Esophagus muscularis mucosa (tissue), 4 donors: ENCODE data around the gene COL8A2. TPM values are rescaled to one million over a fixed set of nuclear protein-coding genes. Genes with fewer than 3 reads are reported as not detected.

Experiments
- DNase-seq: peaks from one replicate; pipeline ENCODE4 v3.0.0-alpha.2; 2017; ENCODE audit errors: extremely low spot score
- H3K27ac ChIP-seq, 4 donors: fragments of 200-600 bp; sonication (generic); replicated peaks in 1 of 4; 1 replicate in 3 of 4; 2 replicates in 1 of 4; pipeline ENCODE4 v1.5.1; 2016 to 2019; ENCODE audit warnings: mild to moderate bottlenecking in 1 of 4
- H3K27me3 ChIP-seq, 4 donors: fragments of 200-600 bp; sonication (generic); one replicate each; pipeline versions ENCODE4 v1.5.1 to v1.6.0; 2016 to 2019
- H3K36me3 ChIP-seq, 4 donors: fragments of 200-600 bp; sonication (generic); one replicate each; pipeline ENCODE4 v1.5.1; 2016 to 2019
- H3K4me1 ChIP-seq, 4 donors: fragments of 200-600 bp; sonication (generic); one replicate each; pipeline ENCODE4 v1.5.1; 2016 to 2019
- H3K4me3 ChIP-seq, 4 donors: fragments of 200-600 bp; sonication (generic); 1 replicate in 2 of 4; 2 replicates in 2 of 4; pipeline ENCODE4 v1.5.1; 2016 to 2019; ENCODE audit warnings: mild to moderate bottlenecking in 4 of 4, moderate library complexity in 1 of 4
- H3K9me3 ChIP-seq, 4 donors: fragments of 200-600 bp; sonication (generic); 1 replicate in 3 of 4; 2 replicates in 1 of 4; pipeline ENCODE4 v1.5.1; 2016 to 2019
- CTCF ChIP-seq, 3 experiments: fragments of 200-600 bp in 2 of 3; fragments of 450-650 bp in 1 of 3; sonication (generic) in 2 of 3; IDR thresholded peaks; one replicate each; pipeline ENCODE4 v1.5.1; 2017 to 2019; ENCODE audit warnings: antibody characterized with exemption in 3 of 3, mild to moderate bottlenecking in 2 of 3, moderate library complexity in 1 of 3
- EP300 ChIP-seq: sonication (generic); formaldehyde crosslinking; IDR thresholded peaks from one replicate; pipeline ENCODE4 v1.6.1; 2017; ENCODE audit warnings: antibody characterized with exemption
- POLR2A ChIP-seq: fragments of 450-650 bp; IDR thresholded peaks from one replicate; pipeline ENCODE4 v1.6.1; 2017; ENCODE audit warnings: antibody characterized with exemption, moderate library complexity, mild to moderate bottlenecking, low read depth
- POLR2AphosphoS5 ChIP-seq, 2 donors: sonication (generic); formaldehyde crosslinking; IDR thresholded peaks; one replicate each; pipeline ENCODE4 v1.6.1; 2017; ENCODE audit warnings: antibody characterized with exemption in 2 of 2
- WGBS: methylation state at CpG from one replicate; pipeline ENCODE4 v1.1.5; 2018; 5-methylcytosine and 5-hydroxymethylcytosine counted together
- intact Hi-C: fragments of 100-400 bp; cut with DNase I; formaldehyde crosslinking; loops from one replicate; pipeline ENCODE4 v1.15.1; 2023
- total RNA-seq, 4 donors: library from RNA; depleted of rRNA; stranded (reverse); fragments of >200 nt; gene quantifications; one replicate each; pipeline versions ENCODE4 v1.1.0 to v1.2.1, GENCODE V29; 2016

COL8A2 gene
- total RNA-seq, 4 donors from 2014 or later = 20.7 to 57.4 (median 34.7) TPM

DNA sequence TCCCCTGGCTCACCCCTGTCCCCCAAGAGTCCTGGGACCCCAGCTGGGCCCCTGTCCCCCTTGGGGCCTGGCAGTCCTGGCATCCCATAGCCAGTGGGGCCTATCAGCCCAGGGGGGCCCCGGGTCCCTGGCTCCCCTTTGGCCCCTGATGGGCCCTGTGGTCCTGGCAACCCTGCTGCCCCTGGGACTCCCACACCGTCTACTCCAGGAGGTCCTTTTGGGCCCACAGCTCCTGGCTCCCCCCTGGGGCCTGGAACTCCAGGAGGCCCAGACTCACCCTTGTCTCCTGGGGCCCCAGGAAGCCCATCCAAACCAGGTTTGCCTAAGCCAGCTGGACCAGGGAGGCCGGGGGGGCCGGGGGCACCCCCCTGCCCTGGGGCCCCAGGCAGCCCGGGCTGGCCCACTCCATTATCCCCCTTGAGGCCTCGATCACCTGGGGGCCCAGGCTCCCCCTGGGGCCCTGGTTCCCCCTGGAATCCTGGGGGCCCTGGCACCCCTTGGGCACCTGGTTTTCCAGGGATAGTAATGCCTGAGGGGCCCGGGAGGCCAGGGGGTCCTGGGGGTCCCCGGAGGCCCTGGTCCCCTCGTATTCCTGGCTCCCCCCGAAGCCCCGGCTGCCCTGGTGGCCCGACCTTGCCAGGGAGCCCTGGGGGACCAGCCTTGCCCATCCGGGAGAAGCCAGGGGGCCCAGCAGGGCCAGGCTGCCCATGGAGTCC is 26.2 kb downstream of the COL8A2 start:
- Histone ChIP-seq H3K27ac (no peak overlapping the region), H3K27me3 (no peaks in the 10 kb centered on the region), H3K36me3 (peaks cover 7 to 38% (median 24%) of the 10 kb centered on the region in 4 donors), H3K9me3 (no peaks in the 10 kb centered on the region), H3K4me1 (peaks cover 4 to 40% (median 29%) of the 10 kb centered on the region in 4 donors), H3K4me3 (no peak overlapping the region)
- TF ChIP-seq POLR2A = no peak
- TF ChIP-seq POLR2AphosphoS5 (IDR thresholded peaks at IDR 0.05) = no peak
- no peak for TF ChIP-seq EP300
- no peak for TF ChIP-seq CTCF (IDR thresholded peaks at IDR 0.05)
- intact Hi-C loops = loop anchor here (2.0 to 5.0 kb wide), 4 partner anchors 36 to 322 kb away; no protein-coding TSS in a partner anchor
- no peak for DNase-seq
- WGBS = 72% methylated on average over 8 of the region's 13 CpGs

- no peak for DNase-seq
- Histone ChIP-seq H3K27me3 (no peaks in the 10 kb centered on the region), H3K4me3 (no peak overlapping the region), H3K9me3 (no peaks in the 10 kb centered on the region), H3K36me3 (peaks cover 16 to 46% (median 33%) of the 10 kb centered on the region in 4 donors), H3K27ac (no peak overlapping the region), H3K4me1 (peaks cover 4 to 48% (median 37%) of the 10 kb centered on the region in 4 donors)
- intact Hi-C loops = loop anchor here (2.0 to 5.0 kb wide), 4 partner anchors 37 to 323 kb away; no protein-coding TSS in a partner anchor
- TF ChIP-seq CTCF (IDR thresholded peaks at IDR 0.05) = no peak
- TF ChIP-seq EP300 = no peak
- no peak for TF ChIP-seq POLR2A
- TF ChIP-seq POLR2AphosphoS5 (IDR thresholded peaks at IDR 0.05) = no peak
- WGBS = 90% methylated on average over 15 of the region's 33 CpGs
Measured at GRCh38 chr1:36097693-36098585, 27.1 kb downstream of the COL8A2 start.

DNA sequence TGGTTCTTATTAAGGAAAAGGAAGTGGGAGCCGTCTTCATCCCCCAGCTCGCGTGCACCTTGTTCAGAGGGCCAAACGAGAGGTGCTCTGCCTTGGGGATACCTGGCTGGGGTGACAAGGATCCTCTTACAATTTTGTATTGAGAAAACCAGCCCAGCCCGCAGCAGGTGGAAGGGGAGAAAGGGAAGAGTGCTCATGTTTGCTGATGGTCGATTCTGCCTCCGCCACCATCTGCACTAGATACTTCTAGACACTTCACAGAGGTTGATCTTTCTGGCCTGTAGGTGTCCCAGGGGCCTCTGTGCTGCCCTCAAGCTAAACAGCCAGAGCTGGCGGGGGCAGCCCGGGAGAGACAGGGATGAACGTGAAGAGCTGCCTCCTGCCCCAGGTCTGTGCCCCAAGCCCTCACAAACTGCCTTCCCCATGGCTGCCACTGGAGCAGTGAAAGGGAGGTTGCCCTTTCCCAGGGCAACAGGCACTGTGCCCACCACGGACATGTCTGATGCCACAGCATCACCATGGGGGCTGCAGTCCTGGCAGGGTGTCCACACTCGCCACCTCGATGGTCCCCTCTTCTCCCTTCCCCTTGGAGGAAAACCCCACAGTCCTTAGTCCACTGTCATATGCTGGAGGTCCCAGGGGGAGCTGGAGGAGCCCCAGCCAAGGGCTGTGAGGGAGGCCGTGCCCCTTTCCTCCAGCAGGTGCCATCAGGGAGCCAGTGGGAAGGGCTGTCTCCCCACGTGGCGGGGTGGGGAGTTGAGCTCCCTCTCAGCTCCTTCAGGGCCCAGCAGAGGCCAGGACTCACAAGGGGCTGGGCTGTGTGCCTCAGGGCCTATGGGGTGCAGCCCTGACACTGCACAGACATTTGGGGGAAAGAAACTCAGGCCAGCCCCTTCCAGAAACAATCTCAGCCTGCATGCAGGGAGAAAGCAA is 28.3 kb downstream of the COL8A2 start:
- peaks cover 26 to 58% (median 45%) of the 10 kb centered on the region in 4 donors for H3K36me3 ChIP-seq
- no peak for DNase-seq
- H3K27ac ChIP-seq = no peak overlapping the region
- no peak overlapping the region for H3K4me3 ChIP-seq
- no peaks in the 10 kb centered on the region for H3K27me3 ChIP-seq
- peaks cover 4 to 52% (median 39%) of the 10 kb centered on the region in 4 donors for H3K4me1 ChIP-seq
- intact Hi-C loops = loop anchor here (5.0 kb wide), 2 partner anchors 91 to 191 kb away; no protein-coding TSS in a partner anchor
- H3K9me3 ChIP-seq = no peaks in the 10 kb centered on the region
- 70% methylated on average over 11 of the region's 16 CpGs for WGBS
- TF ChIP-seq CTCF (IDR thresholded peaks at IDR 0.05) (no peak), EP300 (no peak), POLR2AphosphoS5 (IDR thresholded peaks at IDR 0.05) (no peak), POLR2A (no peak)

DNA sequence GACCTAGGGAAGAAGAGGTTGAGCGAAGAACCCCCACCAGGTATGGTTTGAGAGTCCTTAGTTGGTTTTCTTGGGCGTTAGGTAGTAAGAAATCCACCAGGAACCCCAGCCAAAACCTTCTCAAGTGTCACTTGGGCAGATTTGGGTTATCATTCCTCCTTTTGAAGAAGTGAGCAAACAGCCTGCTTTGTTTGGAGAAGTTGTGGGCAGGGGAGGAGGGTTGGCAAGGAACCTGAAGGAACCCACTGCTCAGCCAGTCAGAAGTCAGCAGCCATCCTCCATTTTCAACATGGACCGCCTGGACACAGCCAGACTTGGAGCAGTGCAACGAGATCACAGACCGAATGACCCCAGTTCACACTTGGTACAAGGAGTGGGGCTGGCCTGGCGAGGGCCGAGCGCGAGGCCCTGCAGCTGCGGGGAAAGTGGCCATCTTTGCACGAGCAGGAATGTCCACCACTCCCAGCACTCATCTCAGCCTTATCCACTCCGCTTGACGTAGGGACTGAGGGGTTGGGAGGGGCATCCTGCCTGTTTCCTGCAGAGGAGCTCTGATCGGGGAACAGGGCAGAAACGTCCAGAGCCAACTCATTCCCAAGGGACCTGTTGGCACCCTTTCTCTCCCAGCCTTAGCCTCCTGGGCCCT is 29.1 kb downstream of the COL8A2 start:
- Histone ChIP-seq H3K27me3 (no peaks in the 10 kb centered on the region), H3K9me3 (no peaks in the 10 kb centered on the region), H3K4me3 (no peak overlapping the region), H3K27ac (peak overlapping the region in 1 of 4 donors; percentile 3), H3K4me1 (peaks cover 7 to 61% (median 45%) of the 10 kb centered on the region in 4 donors), H3K36me3 (peaks cover 28 to 67% (median 54%) of the 10 kb centered on the region in 4 donors)
- intact Hi-C loops = loop anchor here (5.0 kb wide), 2 partner anchors 91 to 191 kb away; no protein-coding TSS in a partner anchor
- TF ChIP-seq EP300 = no peak
- no peak for TF ChIP-seq CTCF (IDR thresholded peaks at IDR 0.05)
- TF ChIP-seq POLR2AphosphoS5 (IDR thresholded peaks at IDR 0.05) = no peak
- TF ChIP-seq POLR2A = no peak
- no peak for DNase-seq
- 66% methylated on average over 7 of the region's 15 CpGs for WGBS
